IMR-90 (cell line): ENCODE measurements around the gene TRIM38. TPM values are rescaled to one million over a fixed set of nuclear protein-coding genes. Genes with fewer than 3 reads are reported as not detected.

ENCODE experiments used
- ATAC-seq: fragments of 200-7000 bp; cut with Tn5 transposase; 2 replicates; pipeline ENCODE4 v1.9.1; 2020; ENCODE audit warnings: low read depth, mild to moderate bottlenecking, moderate library complexity
- BruUV-seq: library from RNA; stranded (reverse); fragments of 400-500 nt; replicated peaks from 2 replicates; lab custom pipeline; 2021; lab: Mats Ljungman, UMichigan
- CTCF ChIA-PET: fragments of 300-600 bp; formaldehyde crosslinking; extraction: SDS; loops from one replicate; lab custom pipeline; 2021; ENCODE audit warnings: antibody characterized with exemption; lab: Yijun Ruan, JAX
- POLR2A ChIA-PET: fragments of 300-600 bp; sonication (Branson Sonifier 250); formaldehyde crosslinking; loops from one replicate; lab custom pipeline; 2022; ENCODE audit warnings: antibody characterized with exemption; ENCODE audit not compliant: unreplicated experiment; lab: Charles Lee
- DNase-seq: peaks from one replicate; pipeline ENCODE4 v3.0.0; 2013
- H2AFZ ChIP-seq: replicated peaks from 2 replicates; pipeline ENCODE3; 2013; ENCODE audit warnings: low read length, mild to moderate bottlenecking; ENCODE audit not compliant: poor library complexity
- H2AK5ac ChIP-seq: 2 replicates; pipeline ENCODE4 v1.6.1; 2013; ENCODE audit warnings: low read depth, low read length, inconsistent platforms
- H2AK9ac ChIP-seq: replicated peaks from 2 replicates; pipeline ENCODE3; 2013; ENCODE audit warnings: mild to moderate bottlenecking, low read depth, low read length, moderate library complexity; ENCODE audit not compliant: poor library complexity
- H2BK120ac ChIP-seq: 2 replicates; pipeline ENCODE4 v1.6.1; 2013; ENCODE audit warnings: low read depth, low read length, inconsistent platforms
- H2BK15ac ChIP-seq: 3 replicates; pipeline ENCODE4 v1.6.1; 2013; ENCODE audit warnings: low read depth, low read length, inconsistent platforms
- H2BK20ac ChIP-seq: 2 replicates; pipeline ENCODE4 v1.6.1; 2013; ENCODE audit warnings: low read depth, mild to moderate bottlenecking, inconsistent platforms, low read length, moderate library complexity
- H2BK5ac ChIP-seq: 2 replicates; pipeline ENCODE4 v1.6.1; 2013; ENCODE audit warnings: mild to moderate bottlenecking, low read depth, low read length, inconsistent platforms; ENCODE audit not compliant: poor library complexity, severe bottlenecking
- H3K14ac ChIP-seq: replicated peaks from 2 replicates; pipeline ENCODE4 v1.6.1; 2013; ENCODE audit warnings: low read depth, low read length, inconsistent platforms
- H3K18ac ChIP-seq: 2 replicates; pipeline ENCODE4 v1.6.1; 2013; ENCODE audit warnings: low read depth, low read length, control low read depth
- H3K23ac ChIP-seq: 2 replicates; pipeline ENCODE4 v1.6.1; 2013; ENCODE audit warnings: low read depth, low read length, inconsistent platforms
- H3K27ac ChIP-seq: 2 replicates; pipeline ENCODE4 v1.5.1; 2013; ENCODE audit warnings: mild to moderate bottlenecking, control low read depth, low read length; ENCODE audit not compliant: insufficient read depth
- H3K27me3 ChIP-seq: 2 replicates; pipeline ENCODE4 v1.6.1; 2013; ENCODE audit warnings: low read length; ENCODE audit not compliant: control insufficient read depth, insufficient read depth
- H3K36me3 ChIP-seq: 2 replicates; pipeline ENCODE4 v1.6.1; 2013; ENCODE audit warnings: low read length, mixed read lengths; ENCODE audit not compliant: control insufficient read depth, insufficient read depth
- H3K4ac ChIP-seq: 2 replicates; pipeline ENCODE4 v1.6.1; 2013; ENCODE audit warnings: low read depth, low read length, inconsistent platforms
- H3K4me1 ChIP-seq: 2 replicates; pipeline ENCODE4 v1.6.1; 2013; ENCODE audit warnings: low read length, mixed read lengths; ENCODE audit not compliant: control insufficient read depth, insufficient read depth
- H3K4me2 ChIP-seq: 2 replicates; pipeline ENCODE4 v1.6.1; 2013; ENCODE audit warnings: low read depth, mild to moderate bottlenecking, control low read depth, low read length, moderate library complexity
- H3K4me3 ChIP-seq: 2 replicates; pipeline ENCODE4 v1.5.1; 2013; ENCODE audit warnings: low read depth, mild to moderate bottlenecking, control low read depth, low read length, moderate library complexity; ENCODE audit not compliant: insufficient read depth
- H3K56ac ChIP-seq: 2 replicates; pipeline ENCODE4 v1.6.1; 2013; ENCODE audit warnings: low read length, inconsistent platforms; ENCODE audit not compliant: insufficient read depth; ENCODE audit errors: extremely low read depth
- H3K79me1 ChIP-seq, 2 experiments: 2 replicates each; pipeline ENCODE4 v1.6.1; 2013; ENCODE audit warnings: low read length in 2 of 2, inconsistent platforms in 1 of 2, low read depth in 1 of 2
- H3K9ac ChIP-seq: 2 replicates; pipeline ENCODE4 v1.6.1; 2013; ENCODE audit warnings: low read depth, low read length, control low read depth
- H3K9me1 ChIP-seq: 2 replicates; pipeline ENCODE4 v1.6.1; 2013; ENCODE audit warnings: low read length, inconsistent platforms; ENCODE audit not compliant: insufficient read depth
- H3K9me3 ChIP-seq: 2 replicates; pipeline ENCODE4 v1.6.1; 2013; ENCODE audit warnings: low read length; ENCODE audit not compliant: control insufficient read depth, insufficient read depth
- H4K20me1 ChIP-seq: 2 replicates; pipeline ENCODE4 v1.6.1; 2013; ENCODE audit warnings: low read length, inconsistent platforms; ENCODE audit not compliant: insufficient read depth
- H4K5ac ChIP-seq: 2 replicates; pipeline ENCODE4 v1.6.1; 2013; ENCODE audit warnings: mild to moderate bottlenecking, low read depth, low read length, control low read depth
- H4K8ac ChIP-seq, 2 experiments: 2 replicates each; pipeline ENCODE4 v1.6.1; 2013; ENCODE audit warnings: low read depth in 2 of 2, low read length in 2 of 2, control low read depth in 1 of 2, inconsistent platforms in 1 of 2
- H4K91ac ChIP-seq: 2 replicates; pipeline ENCODE4 v1.6.1; 2013; ENCODE audit warnings: low read depth, low read length, inconsistent platforms; ENCODE audit not compliant: insufficient read depth
- BHLHE40 ChIP-seq: fragments of 150-350 bp; IDR thresholded peaks from 2 replicates; pipeline ENCODE4 v1.6.1; 2016; ENCODE audit warnings: mild to moderate bottlenecking, low read depth, low read length
- MAZ ChIP-seq: IDR thresholded peaks from 2 replicates; pipeline ENCODE4 v1.6.1; 2012; ENCODE audit warnings: low read depth, mild to moderate bottlenecking, low read length, improper control_type of control experiment, moderate library complexity, borderline replicate concordance
- MXI1 ChIP-seq: IDR thresholded peaks from 2 replicates; pipeline ENCODE4 v1.6.1; 2012; ENCODE audit warnings: low read depth, mild to moderate bottlenecking, low read length, moderate library complexity, borderline replicate concordance
- POLR2A ChIP-seq: IDR thresholded peaks from 2 replicates; pipeline ENCODE4 v1.6.1; 2012; ENCODE audit warnings: mild to moderate bottlenecking, low read depth, low read length
- RCOR1 ChIP-seq: IDR thresholded peaks from 2 replicates; pipeline ENCODE4 v1.6.1; 2012; ENCODE audit warnings: mild to moderate bottlenecking, low read length, improper control_type of control experiment; ENCODE audit not compliant: insufficient replicate concordance
- WGBS, 2 experiments: methylation state at CpG; one replicate each; pipeline versions ENCODE4 v1.1.5 to v1.1.7; 2013; ENCODE audit warnings: missing lambda C conversion rate in 2 of 2; ENCODE audit not compliant: insufficient read length in 1 of 2; ENCODE audit errors: extremely low coverage in 2 of 2; 5-methylcytosine and 5-hydroxymethylcytosine counted together
- dilution Hi-C: fragments of 300-500 bp; cut with HindIII; formaldehyde crosslinking; loops from one replicate; pipeline ENCODE4 v1.14.3; 2018; ENCODE audit warnings: low sequenced_read_pairs; ENCODE audit not compliant: unreplicated experiment
- in situ Hi-C: fragments of 300-500 bp; cut with MboI; formaldehyde crosslinking; loops from 3 replicates; pipeline ENCODE4 v1.14.3; 2019; ENCODE audit warnings: low sequenced_read_pairs, inconsistent platforms, mixed read lengths
- intact Hi-C: fragments of 100-400 bp; cut with micrococcal nuclease; formaldehyde crosslinking; loops from 2 replicates; pipeline ENCODE4 v1.10.0; 2022
- polyA plus RNA-seq, 3 experiments: library from polyadenylated mRNA; depleted of rRNA; stranded (reverse); fragments of >200 nt; gene quantifications; 2 replicates each; pipeline ENCODE4 v1.2.3, GENCODE V29; 2012; ENCODE audit warnings: low replicate concordance in 1 of 3
- total RNA-seq: library from RNA; depleted of rRNA; stranded (reverse); fragments of >200 nt; gene quantifications from 2 replicates; pipeline ENCODE4 v1.2.3, GENCODE V29; 2012
- TF ChIP-seq, protein P1 (sequence below): fragments of 150-350 bp; IDR thresholded peaks from 2 replicates; pipeline ENCODE4 v1.6.1; 2017; ENCODE audit warnings: mild to moderate bottlenecking, antibody characterized with exemption, low read length, low read depth

Gene TRIM38
- total and polyA plus RNA-seq, 2 of the 4 experiments (the other 2 are of a cell fraction) = 4.1 to 6.3 TPM

GRCh38 chr6:26026833-26027490, 64.4 kb downstream of the TRIM38 start:
- in situ Hi-C loops (no loop called here), intact Hi-C loops (loop anchor here (10.0 kb wide), 1 partner anchor 1808 kb away; a partner anchor contains a TSS), dilution Hi-C loops (no loop called here)
- 0% methylated on average over 20 of the region's 44 CpGs; no CpG with 5 or more reads in 1 of the 2 experiments for WGBS, 2 experiments
- Histone ChIP-seq H3K9me3 (no peaks in the 10 kb centered on the region), H2BK120ac (peak overlapping the region; percentile 45; the same call in 1 of the 2 replicates), H3K27me3 (no peaks in the 10 kb centered on the region), H3K4me1 (peaks cover 4% of the 10 kb centered on the region), H3K56ac (peak overlapping the region; percentile 16; the same call in 1 of the 2 replicates), H3K27ac (peak overlapping the region; percentile 72), H3K79me1 (no peaks in the 10 kb centered on the region), H3K18ac (peak overlapping the region; percentile 33), H2BK5ac (peak overlapping the region; percentile 93), H3K9me1 (no peaks in the 10 kb centered on the region), H3K14ac (peak overlapping the region; percentile 30; the same call in 1 of the 2 replicates), H2AFZ (peak overlapping the region; percentile 84), H2AK9ac (peak overlapping the region; percentile 80), H3K23ac (peak overlapping the region; percentile 45), H3K4ac (peak overlapping the region; percentile 55), H3K4me3 (peak overlapping the region; percentile 68), H4K8ac (no peak overlapping the region; a peak in 1 of 4 replicates), H3K36me3 (no peaks in the 10 kb centered on the region), H3K4me2 (peak overlapping the region; percentile 93), H3K9ac (peak overlapping the region; percentile 69), H2BK15ac (no peak overlapping the region), H2BK20ac (no peak overlapping the region), H4K20me1 (no peaks in the 10 kb centered on the region), H4K5ac (peak overlapping the region; percentile 9; the same call in 1 of the 2 replicates), H4K91ac (peak overlapping the region; percentile 43), H2AK5ac (peak overlapping the region; percentile 22; the same call in 1 of the 2 replicates)
- TSS peak; percentile 75 for BruUV-seq
- TF ChIP-seq MAZ (0 out of 2 replicates have a peak, but pooled peaks have one; percentile 31), RCOR1 (no peak), MXI1 (peak; percentile 26; the same call in 1 of the 2 replicates), POLR2A (peak; percentile 95), BHLHE40 (peak; percentile 72)
- TF ChIP-seq, protein P1, sequence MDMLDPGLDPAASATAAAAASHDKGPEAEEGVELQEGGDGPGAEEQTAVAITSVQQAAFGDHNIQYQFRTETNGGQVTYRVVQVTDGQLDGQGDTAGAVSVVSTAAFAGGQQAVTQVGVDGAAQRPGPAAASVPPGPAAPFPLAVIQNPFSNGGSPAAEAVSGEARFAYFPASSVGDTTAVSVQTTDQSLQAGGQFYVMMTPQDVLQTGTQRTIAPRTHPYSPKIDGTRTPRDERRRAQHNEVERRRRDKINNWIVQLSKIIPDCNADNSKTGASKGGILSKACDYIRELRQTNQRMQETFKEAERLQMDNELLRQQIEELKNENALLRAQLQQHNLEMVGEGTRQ = no peak
- ATAC-seq = peak; percentile 62
- CTCF ChIA-PET = interaction anchor here (0.6 to 2.0 kb wide), 10 partner anchors 10 to 1123 kb away, joined by 3 to 15 read pairs (median 4); a partner anchor contains a TSS
- POLR2A ChIA-PET = interaction anchor here (1.0 to 1.7 kb wide), 4 partner anchors 17 to 1106 kb away, joined by 3 to 20 read pairs (median 10); a partner anchor contains a TSS
- peak; percentile 92 for DNase-seq
